Astrocyte of the hippocampus (primary cell): ENCODE results near the gene YOD1.

Experiments
- DNase-seq: peaks from one replicate; pipeline ENCODE4 v3.0.0; 2011; ENCODE audit warnings: low read depth, low spot score

Gene YOD1

DNA sequence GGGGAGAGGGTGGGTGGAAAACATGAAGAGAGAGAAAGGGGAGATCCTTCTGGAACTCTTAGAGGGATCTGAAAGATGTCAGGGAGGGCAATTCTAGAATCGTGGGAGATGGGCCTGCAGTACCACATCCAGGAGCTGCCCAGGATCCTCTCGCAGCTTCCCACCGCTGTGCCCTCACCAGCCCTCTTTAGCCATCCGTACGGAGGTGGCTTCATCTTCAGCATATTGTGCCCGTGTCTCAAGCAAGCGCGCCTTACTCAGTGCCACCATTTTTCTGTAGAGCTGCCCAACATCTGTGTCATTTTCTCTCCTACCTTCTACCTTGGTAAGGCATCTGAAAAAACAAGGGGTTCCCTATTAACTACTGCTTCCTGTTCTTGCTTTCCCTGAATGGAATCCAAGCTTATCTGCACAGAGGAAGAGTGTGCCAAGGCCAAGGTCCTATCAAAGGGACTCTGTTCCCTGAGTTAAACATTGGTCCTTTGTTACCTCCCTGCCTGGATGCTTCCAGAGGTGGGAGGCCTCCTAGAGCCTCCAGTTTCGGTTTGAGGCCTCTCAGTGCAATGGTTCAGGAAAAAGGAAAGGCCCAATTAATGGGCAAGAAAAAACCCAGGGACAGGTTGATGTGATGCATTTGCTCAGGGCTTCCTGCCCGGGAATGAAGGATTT lies 41.7 kb downstream of the YOD1 start:
- no peak for DNase-seq

DNA sequence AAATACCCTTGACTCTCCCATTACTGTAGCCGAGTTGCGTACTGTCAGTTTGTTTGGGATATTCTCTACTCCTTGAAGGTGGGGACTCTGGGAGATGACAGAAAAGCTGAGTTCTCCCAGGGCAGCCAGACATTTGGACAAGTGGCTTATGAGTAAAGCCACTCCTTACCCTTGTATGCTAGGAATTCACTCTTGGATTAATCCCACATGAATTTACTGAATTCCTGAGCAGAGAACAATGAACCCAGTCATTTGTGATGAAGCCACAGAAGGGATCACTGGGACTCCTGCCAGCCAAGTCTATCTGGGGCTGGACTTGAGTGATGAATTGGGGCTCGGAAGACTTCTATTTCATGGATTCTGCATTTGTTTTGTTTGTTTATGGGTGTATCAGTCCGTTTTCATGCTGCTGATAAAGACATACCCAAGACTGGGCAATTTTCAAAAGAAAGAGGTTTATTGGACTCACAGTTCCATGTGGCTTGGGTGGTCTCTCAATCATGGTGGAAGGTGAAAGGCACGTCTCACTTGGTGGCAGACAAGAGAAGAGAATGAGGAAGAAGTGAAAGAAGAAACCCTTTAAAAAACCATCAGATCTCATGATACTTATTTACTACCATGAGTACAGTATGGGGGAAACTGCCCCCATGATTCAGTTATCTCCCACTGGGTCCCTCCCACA lies 43.5 kb downstream of the YOD1 start:
- DNase-seq, result peak; percentile 97

DNA sequence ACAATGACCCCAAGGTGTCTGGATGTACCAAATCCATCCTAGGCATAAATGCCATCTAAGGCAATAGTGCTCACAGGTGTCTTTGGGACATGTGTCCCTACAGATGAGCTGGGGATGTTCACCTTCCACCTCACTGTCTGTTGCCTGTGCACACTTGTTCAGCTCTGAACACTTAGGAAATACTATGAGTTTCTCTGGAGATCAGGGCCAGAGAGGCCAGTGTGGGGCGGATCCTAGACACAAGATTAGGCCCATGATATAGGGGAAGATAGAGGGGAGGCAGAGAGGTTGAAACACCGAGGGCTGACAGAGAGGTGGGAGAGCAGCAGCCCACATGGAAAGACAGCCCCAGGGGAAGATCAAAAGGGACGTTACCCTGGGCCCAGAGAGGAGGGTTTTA lies 44.1 kb downstream of the YOD1 start:
- DNase-seq, result no peak

DNA sequence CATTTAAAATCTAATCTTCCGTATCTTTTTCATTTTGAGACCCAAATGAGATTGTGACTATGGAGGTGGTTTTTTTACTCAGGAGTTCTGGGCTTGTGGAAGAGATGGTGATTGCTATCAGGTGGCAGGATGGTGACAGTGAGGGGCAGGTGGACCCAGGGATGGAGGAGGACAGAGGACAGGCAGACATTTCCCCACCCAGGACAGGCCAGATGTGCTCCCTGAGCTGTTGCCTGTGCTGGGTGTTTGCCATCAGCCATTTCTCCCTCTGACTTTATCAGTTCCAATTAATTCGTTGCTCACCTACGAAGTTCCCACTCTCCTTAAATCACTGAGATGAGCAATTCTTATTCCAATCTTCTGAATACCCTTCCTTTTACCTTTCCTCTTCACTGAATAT lies 44.9 kb downstream of the YOD1 start:
- DNase-seq, result no peak

DNA sequence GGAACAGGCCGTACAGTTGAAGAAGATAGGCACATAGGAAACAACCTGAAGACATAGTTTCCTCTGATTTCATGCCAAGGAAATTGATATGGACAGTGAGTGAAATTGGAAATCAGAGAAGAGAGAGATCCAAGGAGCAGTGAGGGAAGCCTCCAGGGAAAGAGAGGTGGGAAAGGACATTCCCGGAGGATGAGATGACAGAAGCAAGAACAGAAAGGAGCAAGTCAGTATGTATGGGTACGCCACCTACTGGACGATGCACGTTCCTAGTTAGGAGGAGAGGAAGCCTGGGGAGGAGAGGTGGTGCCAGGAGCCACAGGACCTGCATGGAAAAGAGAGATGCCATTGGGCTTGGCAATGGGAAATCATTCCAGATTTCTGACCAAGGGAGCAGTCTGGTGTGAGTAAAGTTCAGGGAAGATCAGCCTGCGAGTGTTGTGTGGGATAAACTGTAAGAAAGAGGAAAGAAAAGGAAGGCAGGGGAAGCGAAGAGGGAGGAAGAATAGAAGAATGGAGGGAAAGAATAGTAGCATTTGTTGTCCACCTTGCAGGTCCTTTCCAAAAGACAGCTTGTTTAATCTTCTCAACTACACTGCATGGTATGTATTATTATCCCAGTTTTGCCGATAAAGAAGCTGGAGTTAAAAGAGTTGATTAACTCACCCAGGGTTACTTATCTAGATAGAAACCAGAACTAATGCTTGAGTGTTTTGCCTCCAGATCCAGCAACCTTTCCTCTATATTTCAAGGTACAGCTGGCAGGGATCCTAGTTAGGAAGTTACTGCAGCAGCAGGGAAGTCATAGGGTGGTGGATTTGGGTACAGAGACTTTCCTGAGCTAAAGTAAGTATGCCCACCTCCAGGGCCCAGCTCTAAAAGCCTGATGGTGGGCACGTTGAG lies 45.8 kb downstream of the YOD1 start:
- peak; percentile 74 for DNase-seq

DNA sequence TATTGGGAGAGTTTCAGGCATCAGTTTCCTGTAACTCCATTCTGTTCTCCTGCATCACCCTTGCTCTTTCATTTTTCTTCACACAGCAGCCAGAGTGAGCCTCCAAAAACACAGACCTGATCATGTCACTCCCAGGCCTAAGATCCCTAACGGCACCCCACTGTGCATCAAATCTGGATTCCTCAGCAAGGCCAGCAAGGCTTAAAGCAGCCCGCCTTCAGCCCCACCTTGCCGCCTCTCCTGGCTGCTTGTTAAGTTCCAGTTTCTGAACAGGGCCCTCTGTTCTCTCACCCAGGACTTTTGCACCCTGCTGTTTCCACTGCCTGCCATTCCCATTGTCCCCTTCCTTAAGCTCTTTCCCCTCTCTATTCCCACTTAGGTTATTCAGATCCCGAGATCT lies 47.8 kb downstream of the YOD1 start:
- DNase-seq, result no peak

DNA sequence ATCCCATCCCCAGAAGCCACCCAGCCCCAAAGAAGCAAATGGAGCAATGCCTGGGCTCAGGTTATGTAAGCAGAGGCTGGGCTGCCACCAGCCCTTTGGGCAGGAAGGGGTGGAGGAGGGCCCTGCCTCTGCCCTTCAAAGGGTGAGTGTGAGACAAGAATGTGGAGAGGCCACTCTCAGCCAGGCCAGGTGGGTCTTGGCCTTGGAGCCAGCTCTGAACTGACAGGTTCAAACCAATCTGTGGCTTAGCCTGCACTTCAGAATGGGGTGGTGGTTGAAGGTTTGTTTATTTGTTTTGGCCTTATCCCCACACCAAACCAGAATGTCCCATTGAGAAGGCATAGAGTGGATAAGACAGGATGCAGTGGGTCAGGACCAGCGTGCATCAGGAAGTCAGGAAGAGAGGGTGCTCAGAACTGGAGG lies 48.3 kb downstream of the YOD1 start:
- peak; percentile 57 for DNase-seq

DNA sequence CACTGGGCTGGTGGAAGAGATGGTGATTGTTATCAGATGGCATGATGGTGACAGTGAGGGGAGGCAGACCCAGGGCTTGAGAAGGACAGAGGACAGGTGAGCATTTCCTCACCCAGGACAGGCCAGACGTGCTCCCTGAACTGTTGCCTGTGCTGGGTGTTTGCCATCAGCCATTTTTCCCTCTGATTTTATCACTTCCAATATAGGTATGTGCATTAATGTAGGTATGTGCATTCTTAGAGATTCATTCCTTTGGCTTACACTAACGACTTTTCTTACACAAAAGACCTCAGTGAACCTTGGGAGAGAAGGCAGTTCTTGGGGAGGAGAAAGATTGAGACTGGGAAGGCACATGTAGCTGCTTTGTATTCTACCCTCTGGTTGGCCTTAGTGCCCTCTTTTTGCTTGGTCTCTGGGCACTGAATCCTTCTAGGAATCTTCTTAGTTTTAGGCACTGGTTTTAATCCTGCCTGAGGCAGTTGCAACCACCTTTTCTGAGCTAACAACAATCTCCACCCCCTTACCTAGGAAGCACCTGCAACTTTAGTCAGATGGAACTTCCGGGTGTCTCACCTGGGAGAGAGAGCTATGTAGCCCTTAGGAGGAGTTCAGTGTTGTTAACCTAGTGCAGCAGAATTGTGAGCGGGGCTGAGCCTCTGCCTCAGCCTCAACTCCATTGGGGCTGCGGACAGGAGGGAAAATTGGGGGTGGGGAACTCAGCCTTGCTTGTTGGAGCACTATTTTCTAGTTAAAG lies 49.3 kb downstream of the YOD1 start:
- DNase-seq, result no peak

DNA sequence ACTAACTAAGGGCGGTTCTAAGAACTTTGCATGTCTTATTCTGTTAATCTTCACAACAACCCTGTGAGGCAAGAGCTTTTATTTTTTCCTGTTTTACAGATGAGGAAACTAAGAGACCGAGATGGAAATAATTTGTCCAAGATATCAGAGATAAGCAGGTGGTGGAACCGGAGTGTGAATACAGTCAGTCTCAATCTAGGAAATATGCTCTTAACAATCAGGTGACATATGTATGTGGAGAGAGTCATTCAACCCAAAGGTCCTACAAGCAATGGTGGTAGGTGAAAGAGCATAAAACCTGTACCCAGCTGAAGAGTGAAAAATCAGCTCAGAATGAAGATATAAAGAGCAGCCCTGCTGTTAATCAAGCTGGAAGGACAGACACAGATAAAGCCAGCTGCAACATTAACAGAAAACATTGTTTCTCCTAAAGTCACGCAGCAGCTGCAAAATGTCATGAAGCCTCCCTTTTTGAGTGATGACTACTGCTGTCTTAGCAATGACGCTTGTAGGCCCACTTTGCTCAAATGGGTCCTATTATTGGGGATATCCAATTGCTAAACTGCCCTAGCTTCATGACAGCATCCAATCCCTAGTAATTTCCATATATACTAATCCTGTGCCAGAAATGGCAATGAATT lies 50.2 kb downstream of the YOD1 start:
- DNase-seq, result no peak

DNA sequence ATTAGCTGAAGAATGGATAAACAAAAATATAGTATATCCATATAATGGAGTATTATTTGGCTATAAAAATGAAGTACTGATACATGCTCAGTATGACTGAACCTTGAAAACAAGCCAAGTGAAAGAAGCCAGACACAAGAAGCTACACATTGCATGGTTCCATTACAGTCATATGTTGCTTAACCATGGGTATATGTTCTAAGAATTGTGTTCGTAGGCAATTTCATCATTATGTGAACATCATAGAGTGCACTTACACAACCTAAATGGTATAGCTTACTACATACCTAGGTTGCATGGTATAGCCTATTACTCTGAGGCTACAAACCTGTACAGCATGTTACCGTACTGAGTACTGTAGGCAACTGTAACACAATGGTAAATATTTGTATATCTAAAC lies 52.2 kb downstream of the YOD1 start:
- DNase-seq, result no peak
